ENCODE results near the gene TDRD12. TPM values are rescaled to one million over a fixed set of nuclear protein-coding genes. Genes with fewer than 3 reads are reported as not detected.

TDRD12 gene
- polyA plus RNA-seq, 3 donors, result 0.05 TPM; not detected in 2

DNA sequence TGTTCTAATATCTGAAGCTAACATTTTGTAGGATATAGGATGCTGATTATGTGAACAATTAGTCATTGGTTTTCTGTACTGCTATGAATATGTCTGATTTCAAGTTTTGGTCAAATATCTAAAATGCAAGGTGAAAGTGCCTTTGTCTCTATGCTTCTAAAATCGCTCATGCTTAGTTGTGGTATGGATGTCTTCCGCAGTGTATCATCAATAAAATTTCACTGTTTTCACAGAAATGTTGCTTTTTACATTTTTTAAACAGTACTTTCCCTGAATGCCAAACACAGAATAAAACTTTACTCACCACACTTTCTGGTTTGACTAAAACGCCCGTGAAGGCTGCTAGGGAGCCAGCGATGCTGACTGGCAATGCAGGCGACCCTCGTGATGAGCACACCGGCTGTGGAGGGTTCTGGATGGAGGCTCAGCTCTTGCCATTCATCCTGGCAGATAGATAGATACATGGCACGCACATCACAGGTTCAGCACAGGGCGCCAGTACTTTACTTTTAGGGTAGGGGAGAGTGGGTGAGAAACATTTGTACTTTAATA is 109.9 kb downstream of the TDRD12 start:
- H3K4me1 Mint-ChIP-seq, result no peaks in the 10 kb centered on the region
- intact Hi-C loops (cut with micrococcal nuclease), result no loop called here

DNA sequence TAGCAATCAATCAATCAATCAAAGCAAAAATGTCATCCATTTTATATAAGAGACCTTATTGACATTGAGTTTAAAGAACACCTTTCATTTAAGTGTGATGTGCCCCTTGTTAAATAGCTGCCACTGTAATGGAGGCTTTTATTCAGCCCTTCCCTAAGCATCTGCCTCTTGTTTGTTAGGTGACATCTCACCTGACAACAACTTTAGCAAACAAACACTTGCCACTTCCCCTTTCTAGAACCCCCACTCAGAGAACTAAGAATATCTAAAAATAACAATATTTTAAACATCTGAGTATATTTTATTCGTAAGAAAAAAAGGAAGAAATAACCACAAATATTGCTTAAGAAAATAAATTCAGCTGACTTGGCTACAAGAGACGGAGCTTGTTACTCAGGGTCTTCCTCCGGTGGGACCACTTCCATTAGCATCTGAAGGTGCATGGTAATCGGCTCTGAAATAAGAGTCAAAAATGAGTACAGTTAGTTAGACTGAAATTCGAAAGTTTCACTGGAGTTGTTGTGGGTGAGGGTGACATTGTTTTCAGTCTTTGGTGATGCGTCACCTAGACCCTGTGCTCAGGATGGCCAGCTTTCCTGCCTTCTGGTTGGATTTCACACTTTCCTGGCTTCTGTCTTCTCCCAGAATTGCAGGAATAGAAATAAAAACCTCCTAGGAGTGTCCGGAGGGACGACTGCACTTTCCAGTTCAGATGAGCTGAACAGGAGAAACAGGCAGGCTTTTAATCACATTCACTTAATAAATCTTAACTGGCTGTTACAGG is 110.9 kb downstream of the TDRD12 start:
- 74% methylated on average over 5 of the region's 8 CpGs for WGBS (ENCODE audit: insufficient coverage)
- no peak overlapping the region for H3K4me2 ChIP-seq (replicated peaks; ENCODE audit: extremely low read depth, low read length, poor library complexity, severe bottlenecking)
- H3K36me3 ChIP-seq (replicated peaks in 1 of 2; ENCODE audit: control insufficient read depth in 1 of 2, insufficient read depth in 2 of 2, low read length in 2 of 2), result no peaks in the 10 kb centered on the region
- H3K4me3 ChIP-seq (replicated peaks in 1 of 3; ENCODE audit: low read depth in 2 of 3, low read length in 3 of 3), result no peak overlapping the region
- Mint-ChIP-seq H3K27me3 (ENCODE audit: low read depth in 3 of 3) (peaks cover 0 to 6% (median 2%) of the 10 kb centered on the region in 3 donors), H3K4me3 (no peak overlapping the region), H3K36me3 (no peaks in the 10 kb centered on the region), H3K27ac (no peak overlapping the region), H3K9me3 (peaks cover 0 to 8% (median 2%) of the 10 kb centered on the region in 7 donors), H3K4me1 (no peaks in the 10 kb centered on the region)
- no peaks in the 10 kb centered on the region for H3K79me2 ChIP-seq (ENCODE audit: insufficient read depth, low read length)
- no peak for DNase-seq
- TF ChIP-seq, protein P1, sequence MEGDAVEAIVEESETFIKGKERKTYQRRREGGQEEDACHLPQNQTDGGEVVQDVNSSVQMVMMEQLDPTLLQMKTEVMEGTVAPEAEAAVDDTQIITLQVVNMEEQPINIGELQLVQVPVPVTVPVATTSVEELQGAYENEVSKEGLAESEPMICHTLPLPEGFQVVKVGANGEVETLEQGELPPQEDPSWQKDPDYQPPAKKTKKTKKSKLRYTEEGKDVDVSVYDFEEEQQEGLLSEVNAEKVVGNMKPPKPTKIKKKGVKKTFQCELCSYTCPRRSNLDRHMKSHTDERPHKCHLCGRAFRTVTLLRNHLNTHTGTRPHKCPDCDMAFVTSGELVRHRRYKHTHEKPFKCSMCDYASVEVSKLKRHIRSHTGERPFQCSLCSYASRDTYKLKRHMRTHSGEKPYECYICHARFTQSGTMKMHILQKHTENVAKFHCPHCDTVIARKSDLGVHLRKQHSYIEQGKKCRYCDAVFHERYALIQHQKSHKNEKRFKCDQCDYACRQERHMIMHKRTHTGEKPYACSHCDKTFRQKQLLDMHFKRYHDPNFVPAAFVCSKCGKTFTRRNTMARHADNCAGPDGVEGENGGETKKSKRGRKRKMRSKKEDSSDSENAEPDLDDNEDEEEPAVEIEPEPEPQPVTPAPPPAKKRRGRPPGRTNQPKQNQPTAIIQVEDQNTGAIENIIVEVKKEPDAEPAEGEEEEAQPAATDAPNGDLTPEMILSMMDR (IDR thresholded peaks at IDR 0.05), result no peak
- no peaks in the 10 kb centered on the region for H3K9me3 ChIP-seq (replicated peaks in 1 of 2; ENCODE audit: control insufficient read depth in 1 of 2, insufficient read depth in 1 of 2, low read length in 2 of 2)
- H4K20me1 ChIP-seq (ENCODE audit: insufficient read depth, low read length), result no peaks in the 10 kb centered on the region
- no peaks in the 10 kb centered on the region for H3K4me1 ChIP-seq (ENCODE audit: control insufficient read depth in 1 of 2, insufficient read depth in 2 of 2, low read length in 2 of 2)
- no peak overlapping the region for H3K9ac ChIP-seq (ENCODE audit: insufficient read depth, low read length, poor library complexity, severe bottlenecking)
- no peak overlapping the region for H3K27ac ChIP-seq (ENCODE audit: low read depth in 1 of 2, low read length in 2 of 2)
- intact Hi-C loops (cut with micrococcal nuclease), result no loop called here
- H2AFZ ChIP-seq (ENCODE audit: insufficient read depth, low read depth, low read length, poor library complexity, severe bottlenecking), result no peak overlapping the region
- H3K27me3 ChIP-seq (ENCODE audit: control insufficient read depth in 2 of 2, insufficient read depth in 2 of 2, low read length in 2 of 2), result no peaks in the 10 kb centered on the region

More for the DNA sequence above, 109.9 kb downstream of the TDRD12 start:
- no peak overlapping the region for H2AFZ ChIP-seq (ENCODE audit: insufficient read depth, low read depth, low read length, poor library complexity, severe bottlenecking)
- no peaks in the 10 kb centered on the region for H3K36me3 Mint-ChIP-seq
- no peaks in the 10 kb centered on the region for H3K36me3 ChIP-seq (replicated peaks in 1 of 2; ENCODE audit: control insufficient read depth in 1 of 2, insufficient read depth in 2 of 2, low read length in 2 of 2)
- no peaks in the 10 kb centered on the region for H4K20me1 ChIP-seq (ENCODE audit: insufficient read depth, low read length)
- TF ChIP-seq, protein P1 (IDR thresholded peaks at IDR 0.05), result no peak
- H3K4me2 ChIP-seq (replicated peaks; ENCODE audit: extremely low read depth, low read length, poor library complexity, severe bottlenecking), result no peak overlapping the region
- peaks cover 0 to 8% (median 2%) of the 10 kb centered on the region in 7 donors for H3K9me3 Mint-ChIP-seq
- no peak overlapping the region for H3K4me3 Mint-ChIP-seq
- no peaks in the 10 kb centered on the region for H3K27me3 ChIP-seq (ENCODE audit: control insufficient read depth in 2 of 2, insufficient read depth in 2 of 2, low read length in 2 of 2)
- DNase-seq, result no peak
- H3K27ac ChIP-seq (ENCODE audit: low read depth in 1 of 2, low read length in 2 of 2), result no peak overlapping the region
- 92% methylated on average over 6 of the region's 10 CpGs for whole genome bisulfite sequencing (ENCODE audit: insufficient coverage)
- H3K4me1 ChIP-seq (ENCODE audit: control insufficient read depth in 1 of 2, insufficient read depth in 2 of 2, low read length in 2 of 2), result no peaks in the 10 kb centered on the region
- peaks cover 4 to 11% (median 6%) of the 10 kb centered on the region in 3 donors for H3K27me3 Mint-ChIP-seq (ENCODE audit: low read depth in 3 of 3)
- H3K9me3 ChIP-seq (replicated peaks in 1 of 2; ENCODE audit: control insufficient read depth in 1 of 2, insufficient read depth in 1 of 2, low read length in 2 of 2), result no peaks in the 10 kb centered on the region
- H3K27ac Mint-ChIP-seq, result no peak overlapping the region
- no peaks in the 10 kb centered on the region for H3K79me2 ChIP-seq (ENCODE audit: insufficient read depth, low read length)
- H3K4me3 ChIP-seq (replicated peaks in 1 of 3; ENCODE audit: low read depth in 2 of 3, low read length in 3 of 3), result no peak overlapping the region
- H3K9ac ChIP-seq (ENCODE audit: insufficient read depth, low read length, poor library complexity, severe bottlenecking), result no peak overlapping the region
